NCI-H146 treated with DMSO at 0.1 percent for 48 hours (cell line): ENCODE measurements around the gene RAD50.
"Not testable (repeated sequence)": the region's sequence is repeated elsewhere in the genome, so short reads cannot be mapped to it uniquely, and the experiment has no call there.

Experiments
- DNase-seq: peaks from one replicate; lab custom pipeline; 2025; ENCODE audit not compliant: unreplicated experiment; lab: John Stamatoyannopoulos, UW

The RAD50 gene

DNA sequence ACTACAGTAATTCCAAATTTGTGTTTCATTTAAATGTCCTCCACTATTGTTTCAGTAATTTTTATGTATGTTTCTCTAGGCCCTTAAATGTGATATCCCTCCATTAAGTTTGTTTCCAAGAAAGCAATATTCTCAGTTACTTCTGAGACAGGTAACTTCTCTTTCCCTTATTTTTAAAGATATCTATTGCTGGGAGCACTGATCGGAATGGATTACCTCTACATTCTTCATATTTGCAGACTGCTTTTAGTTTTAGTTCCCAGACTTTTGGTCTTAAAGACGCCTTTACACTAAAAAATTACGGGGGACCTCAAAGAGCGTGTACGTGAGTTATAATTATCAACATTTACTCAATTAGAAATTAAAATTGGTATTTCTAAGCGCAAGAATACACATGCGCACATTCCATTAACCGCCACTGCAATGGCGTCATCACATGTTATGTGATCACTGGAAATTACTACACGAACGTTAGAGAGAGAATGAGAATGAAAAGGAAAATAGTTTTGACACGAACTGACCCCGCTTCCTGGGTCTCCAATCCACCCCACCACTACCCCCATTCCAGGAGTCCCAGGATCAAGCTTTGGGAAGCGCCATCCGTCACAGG, 519 bp upstream of the RAD50 start:
- no peak for DNase-seq

DNA sequence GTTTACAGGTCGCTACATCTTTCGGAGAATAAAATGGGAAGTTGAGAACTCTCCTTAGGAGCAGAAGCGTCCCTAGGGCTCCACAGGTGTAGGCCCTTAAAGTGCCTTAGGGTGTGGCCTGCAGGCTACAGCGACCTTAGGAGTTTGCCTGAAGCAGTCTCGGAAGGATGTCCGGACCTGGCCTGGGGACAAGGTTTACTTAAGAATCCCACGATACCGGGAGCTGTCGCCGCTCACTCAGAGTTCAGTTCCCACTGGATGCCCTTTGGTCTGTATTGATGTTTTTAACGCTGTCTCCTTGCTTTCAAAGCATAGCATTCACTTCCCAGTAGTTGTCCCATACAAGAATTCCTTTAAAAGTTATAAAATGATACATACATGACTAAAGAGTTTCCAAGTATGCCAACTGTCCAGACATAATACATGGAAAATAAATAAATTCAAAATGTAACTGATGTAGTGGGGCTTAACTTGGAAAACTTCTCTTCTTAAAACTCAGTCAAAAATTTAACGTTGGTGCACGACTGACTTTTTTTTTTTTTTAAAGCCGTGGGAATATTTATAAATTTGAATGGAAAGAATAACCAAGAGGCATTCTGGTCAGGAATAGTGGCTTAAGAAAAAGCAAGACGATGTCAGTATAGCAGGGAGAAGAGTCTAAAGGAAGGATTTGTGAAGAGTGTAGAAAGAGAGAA, 848 bp downstream of the RAD50 start:
- DNase-seq = peak; percentile 8

- DNase-seq = no peak
Observed at GRCh38 chr5:132559383-132560060, 2.7 kb downstream of the RAD50 start.

DNA sequence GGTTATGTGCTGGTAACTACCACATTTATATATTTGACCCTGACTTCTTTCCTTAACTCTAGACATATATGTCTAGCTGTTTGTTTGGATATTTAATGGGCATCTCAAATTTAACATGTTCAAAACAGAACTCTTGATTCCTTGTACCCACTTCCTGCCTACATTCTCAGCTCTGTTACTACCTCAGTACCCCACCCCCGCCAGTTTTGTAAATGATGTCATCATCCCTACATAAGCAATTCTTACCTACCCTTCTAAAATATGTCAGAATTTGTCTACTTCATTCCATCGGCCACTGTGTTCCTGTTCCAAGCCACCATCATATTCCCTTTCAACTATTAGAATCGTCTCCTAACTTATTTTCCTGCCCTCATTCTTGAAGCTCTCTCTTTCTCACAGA, 4.8 kb downstream of the RAD50 start:
- DNase-seq = no peak

- not testable (repeated sequence) for DNase-seq
Observed at GRCh38 chr5:132564555-132564954, 7.8 kb downstream of the RAD50 start.

- no peak for DNase-seq
Observed at GRCh38 chr5:132566657-132567056, 9.9 kb downstream of the RAD50 start.

DNA sequence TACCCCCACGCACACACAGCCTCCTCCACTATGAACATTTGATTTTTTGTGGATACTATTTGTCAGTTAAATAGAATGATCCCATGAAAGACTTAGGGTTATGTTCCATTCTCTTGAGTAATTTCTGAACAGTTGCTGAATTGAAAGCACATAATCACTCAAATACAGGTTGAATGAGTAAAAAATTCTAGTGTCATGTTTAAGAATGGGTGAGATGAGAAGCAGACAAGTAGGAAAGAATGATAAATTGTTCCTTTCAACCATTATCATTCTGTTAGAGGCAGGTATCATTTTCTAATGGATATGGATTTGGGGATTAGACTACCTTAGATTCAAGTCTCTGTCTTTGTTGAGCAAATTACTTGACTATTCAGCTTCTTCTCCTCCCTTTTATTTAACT, 19.3 kb downstream of the RAD50 start:
- DNase-seq = no peak

GRCh38 chr5:132584560-132584959, 27.8 kb downstream of the RAD50 start:
- not testable (repeated sequence) for DNase-seq

- DNase-seq = no peak
Observed at GRCh38 chr5:132586063-132586462, 29.3 kb downstream of the RAD50 start.

DNA sequence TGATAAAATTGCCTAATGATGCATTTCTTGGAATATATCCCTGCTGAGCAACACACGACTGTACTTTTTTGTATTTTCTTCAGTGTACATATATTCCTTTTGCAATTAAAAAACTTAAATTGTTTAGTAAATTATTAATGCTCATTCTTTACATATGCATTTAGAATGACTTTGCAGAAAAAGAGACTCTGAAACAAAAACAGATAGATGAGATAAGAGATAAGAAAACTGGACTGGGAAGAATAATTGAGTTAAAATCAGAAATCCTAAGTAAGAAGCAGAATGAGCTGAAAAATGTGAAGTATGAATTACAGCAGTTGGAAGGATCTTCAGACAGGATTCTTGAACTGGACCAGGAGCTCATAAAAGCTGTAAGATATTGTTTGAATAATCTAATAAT, 32.7 kb downstream of the RAD50 start:
- no peak for DNase-seq

- DNase-seq = no peak
Observed at GRCh38 chr5:132591145-132591544, 34.4 kb downstream of the RAD50 start.

- no peak for DNase-seq
Observed at GRCh38 chr5:132592521-132592920, 35.7 kb downstream of the RAD50 start.

GRCh38 chr5:132594170-132594569, 37.4 kb downstream of the RAD50 start:
- no peak for DNase-seq

GRCh38 chr5:132595624-132596023, 38.8 kb downstream of the RAD50 start:
- DNase-seq = no peak

DNA sequence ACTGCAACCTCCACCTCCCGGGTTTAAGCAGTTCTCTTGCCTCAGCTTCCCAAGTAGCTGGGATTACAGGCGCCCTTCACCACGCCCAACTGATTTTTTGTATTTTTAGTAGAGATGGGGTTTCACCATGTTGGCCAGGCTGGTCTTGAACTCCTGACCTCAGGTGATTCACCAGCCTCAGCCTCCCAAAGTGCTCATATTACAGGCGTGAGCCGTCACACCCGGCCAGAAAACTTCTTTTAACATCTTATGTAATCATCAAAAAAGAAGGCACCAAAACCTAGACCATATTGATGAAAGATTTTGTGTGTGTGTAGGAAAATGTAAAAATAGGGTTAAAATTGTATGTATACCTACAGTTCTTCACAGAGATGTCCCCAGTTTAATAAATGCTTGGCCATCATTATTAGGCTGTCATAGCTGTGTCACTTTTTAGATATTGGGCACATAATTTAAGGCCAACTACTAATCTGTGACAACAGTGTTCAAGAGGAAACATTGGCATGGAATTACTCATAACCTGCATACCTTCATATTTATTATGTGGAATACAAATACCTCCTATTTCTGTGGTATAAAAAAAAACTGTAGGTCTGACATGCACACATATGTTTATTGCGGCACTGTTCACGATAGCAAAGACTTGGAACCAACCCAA, 44.4 kb downstream of the RAD50 start:
- DNase-seq = no peak

- DNase-seq = no peak
Observed at GRCh38 chr5:132607095-132607494, 50.3 kb downstream of the RAD50 start.

- DNase-seq = no peak
Observed at GRCh38 chr5:132608107-132608506, 51.3 kb downstream of the RAD50 start.

DNA sequence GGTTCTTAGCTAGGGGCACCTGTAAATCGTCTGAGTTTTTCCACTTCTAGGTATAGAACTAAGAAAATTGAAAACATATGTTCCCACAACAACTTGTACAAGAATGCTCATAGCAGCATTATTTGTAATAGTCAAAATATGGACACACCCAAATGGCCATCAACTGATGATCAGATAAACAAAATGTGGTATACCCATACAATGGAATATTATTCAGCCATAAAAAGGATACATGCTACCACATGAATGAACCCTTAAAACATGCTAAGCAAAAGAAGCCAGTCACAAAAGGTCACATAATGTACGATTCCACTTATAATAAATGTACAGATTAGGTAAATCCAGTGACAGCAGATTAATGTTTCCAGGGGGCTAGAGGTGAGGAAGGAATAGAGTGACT, 55.2 kb downstream of the RAD50 start:
- DNase-seq = no peak

GRCh38 chr5:132612846-132613245, 56.1 kb downstream of the RAD50 start:
- DNase-seq = no peak

GRCh38 chr5:132621699-132622098, 64.9 kb downstream of the RAD50 start:
- DNase-seq = no peak

DNA sequence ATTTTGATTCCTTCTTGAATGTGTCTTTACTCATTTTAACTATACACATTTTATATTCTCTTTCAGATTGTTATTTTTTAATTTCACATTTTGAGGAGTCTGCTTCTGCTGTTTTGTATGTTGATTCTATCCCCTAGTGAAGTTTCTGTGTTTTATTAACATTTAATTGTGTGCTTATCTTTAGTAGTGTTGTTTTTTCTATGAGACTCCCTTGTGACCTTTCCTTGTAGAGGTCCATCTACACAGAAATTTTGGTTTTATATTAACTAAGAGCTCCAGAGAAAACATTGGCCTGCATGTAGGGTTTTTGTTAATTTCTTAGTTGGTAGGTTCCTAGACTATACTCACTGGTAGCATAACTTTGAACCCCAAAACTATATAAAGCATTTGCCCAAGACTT, 65.8 kb downstream of the RAD50 start:
- no peak for DNase-seq

GRCh38 chr5:132627470-132627869, 70.7 kb downstream of the RAD50 start:
- DNase-seq = no peak
